ENCODE results near the gene ANXA6. TPM values are rescaled to one million over a fixed set of nuclear protein-coding genes. Genes with fewer than 3 reads are reported as not detected.

ANXA6 gene
- total RNA-seq, 4 donors from 2014 or later, result 359 to 435 (median 375) TPM

- 62 to 94% methylated on average over 2 to 5 of the region's 25 CpGs for WGBS, 2 donors (ENCODE audit: low coverage in 1 of 2)
- TF ChIP-seq EP300 (IDR thresholded peaks at IDR 0.05) (no peak), POLR2AphosphoS5 (IDR thresholded peaks at IDR 0.05) (no peak), POLR2A (IDR thresholded peaks at IDR 0.05) (no peak), CTCF (IDR thresholded peaks at IDR 0.05) (no peak)
- Histone ChIP-seq H3K27ac (no peak overlapping the region), H3K36me3 (peaks cover 0 to 87% of the 10 kb centered on the region in 2 donors), H3K4me1 (peaks cover 3 to 37% (median 16%) of the 10 kb centered on the region in 3 donors), H3K4me3 (no peak overlapping the region), H3K9me3 (no peaks in the 10 kb centered on the region), H3K27me3 (no peaks in the 10 kb centered on the region)
- ATAC-seq, result no peak
These were observed 100.9 kb downstream of the ANXA6 start for GRCh38 chr5:151056379-151057325.

GRCh38 chr5:151055336-151055735 lies 102.2 kb downstream of the ANXA6 start:
- Histone ChIP-seq H3K27ac (no peak overlapping the region), H3K4me1 (peaks cover 3 to 27% (median 15%) of the 10 kb centered on the region in 3 donors), H3K27me3 (no peaks in the 10 kb centered on the region), H3K4me3 (no peak overlapping the region), H3K9me3 (no peaks in the 10 kb centered on the region), H3K36me3 (peaks cover 0 to 85% of the 10 kb centered on the region in 2 donors)
- TF ChIP-seq POLR2AphosphoS5 (IDR thresholded peaks at IDR 0.05) (no peak), POLR2A (IDR thresholded peaks at IDR 0.05) (no peak), EP300 (IDR thresholded peaks at IDR 0.05) (no peak), CTCF (IDR thresholded peaks at IDR 0.05) (no peak)
- ATAC-seq, result no peak
- 89 to 100% methylated on average over 1 to 5 of the region's 6 CpGs for WGBS, 2 donors (ENCODE audit: low coverage in 1 of 2)

- TF ChIP-seq POLR2A (IDR thresholded peaks at IDR 0.05) (no peak), POLR2AphosphoS5 (IDR thresholded peaks at IDR 0.05) (no peak), CTCF (IDR thresholded peaks at IDR 0.05) (no peak), EP300 (IDR thresholded peaks at IDR 0.05) (no peak)
- peaks cover 0 to 85% of the 10 kb centered on the region in 2 donors for H3K36me3 ChIP-seq
- H3K4me3 ChIP-seq, result no peak overlapping the region
- no peaks in the 10 kb centered on the region for H3K9me3 ChIP-seq
- no peak for ATAC-seq
- peaks cover 0 to 21% (median 9%) of the 10 kb centered on the region in 3 donors for H3K4me1 ChIP-seq
- H3K27ac ChIP-seq, result no peak overlapping the region
- 76 to 83% methylated on average over 1 to 2 of the region's 3 CpGs for WGBS, 2 donors (ENCODE audit: low coverage in 1 of 2)
- no peaks in the 10 kb centered on the region for H3K27me3 ChIP-seq
These were observed 102.9 kb downstream of the ANXA6 start for GRCh38 chr5:151054709-151055108.

GRCh38 chr5:151053796-151054462 lies 103.7 kb downstream of the ANXA6 start:
- H3K4me3 ChIP-seq, result no peak overlapping the region
- 83% methylated on average over 1 of the region's 4 CpGs; no CpG with 5 or more reads in 1 of the 2 donors for WGBS, 2 donors (ENCODE audit: low coverage in 1 of 2)
- peaks cover 0 to 87% of the 10 kb centered on the region in 2 donors for H3K36me3 ChIP-seq
- ATAC-seq, result no peak
- no peaks in the 10 kb centered on the region for H3K9me3 ChIP-seq
- H3K27ac ChIP-seq, result no peak overlapping the region
- no peaks in the 10 kb centered on the region for H3K27me3 ChIP-seq
- TF ChIP-seq POLR2AphosphoS5 (IDR thresholded peaks at IDR 0.05) (no peak), CTCF (IDR thresholded peaks at IDR 0.05) (no peak), POLR2A (IDR thresholded peaks at IDR 0.05) (no peak), EP300 (IDR thresholded peaks at IDR 0.05) (no peak)
- peaks cover 0 to 22% (median 9%) of the 10 kb centered on the region in 3 donors for H3K4me1 ChIP-seq

Measured in gastroesophageal sphincter (tissue), 4 donors.